K562 (cell line): ENCODE data around the gene CCDC201. TPM values are rescaled to one million over a fixed set of nuclear protein-coding genes. Genes with fewer than 3 reads are reported as not detected.

ENCODE experiments used
- ATAC-seq: fragments of 200-7000 bp; cut with Tn5 transposase; 3 replicates; pipeline ENCODE4 v1.9.1; 2020; ENCODE audit warnings: moderate library complexity
- BruUV-seq: library from RNA; stranded (reverse); fragments of 400-500 nt; replicated peaks from 2 replicates; lab custom pipeline; 2021; lab: Mats Ljungman, UMichigan
- CTCF ChIA-PET: fragments of 300-600 bp; formaldehyde crosslinking; extraction: SDS; loops from one replicate; lab custom pipeline; 2021; ENCODE audit warnings: low intra/inter-chr PET ratio; lab: Yijun Ruan, JAX
- POLR2A ChIA-PET: fragments of 300-600, 350-650 bp; sonication (Branson Sonifier 250); formaldehyde crosslinking; extraction: SDS; loops from one replicate; lab custom pipeline; 2021; ENCODE audit warnings: antibody characterized with exemption, inconsistent platforms; lab: Yijun Ruan, JAX
- DNase-seq, 4 experiments: peaks; one replicate each; pipeline versions ENCODE4 v3.0.0 to v3.0.0-alpha.2; 2011 to 2018; ENCODE audit warnings: low spot score in 3 of 4, mixed read lengths in 3 of 4; ENCODE audit errors: extremely low read depth in 1 of 4
- FAIRE-seq: peaks from 2 replicates; lab custom pipeline; 2011; peaks lifted over from hg19 to GRCh38; lab: Jason Lieb, UNC
- H2AFZ ChIP-seq: 2 replicates; pipeline ENCODE4 v1.6.0; 2011; ENCODE audit warnings: low read depth, low read length, control low read depth, inconsistent platforms
- H3K27ac ChIP-seq: fragments of 200-600 bp; 3 replicates; pipeline ENCODE4 v1.8.0; 2011; ENCODE audit warnings: low read depth, mild to moderate bottlenecking, control low read depth, inconsistent platforms, low read length, moderate library complexity, mixed read lengths; ENCODE audit errors: extremely low read depth
- H3K27me3 ChIP-seq, 2 experiments: fragments of 300-600 bp in 1 of 2; 2 replicates in 1 of 2; 3 replicates in 1 of 2; pipeline versions ENCODE4 v1.6.0 to v1.8.0; 2011; ENCODE audit warnings: inconsistent platforms in 2 of 2, low read length in 2 of 2, mild to moderate bottlenecking in 1 of 2, mixed read lengths in 1 of 2, moderate library complexity in 1 of 2; ENCODE audit not compliant: control insufficient read depth in 2 of 2, insufficient read depth in 2 of 2
- H3K36me3 ChIP-seq: fragments of 300-600 bp; 3 replicates; pipeline ENCODE4 v1.8.0; 2011; ENCODE audit warnings: mild to moderate bottlenecking, low read length, inconsistent platforms; ENCODE audit not compliant: control insufficient read depth, insufficient read depth
- H3K4me1 ChIP-seq, 2 experiments: fragments of 200-600 bp in 1 of 2; replicated peaks in 1 of 2; 2 replicates in 1 of 2; 3 replicates in 1 of 2; pipeline versions ENCODE4 v1.5.1 to v1.8.0; 2011; ENCODE audit warnings: inconsistent platforms in 2 of 2, low read length in 2 of 2, mild to moderate bottlenecking in 1 of 2, mixed read lengths in 1 of 2, moderate library complexity in 1 of 2; ENCODE audit not compliant: control insufficient read depth in 2 of 2, insufficient read depth in 2 of 2
- H3K4me2 ChIP-seq: 2 replicates; pipeline ENCODE4 v1.6.1; 2011; ENCODE audit warnings: low read length, control low read depth, inconsistent platforms, mixed read lengths; ENCODE audit not compliant: insufficient read depth
- H3K4me3 ChIP-seq: fragments of 200-600 bp; sonication (generic), shearing (Covaris generic); 2 replicates; pipeline ENCODE4 v1.5.1; 2016; ENCODE audit warnings: control low read depth, inconsistent platforms
- H3K79me2 ChIP-seq: fragments of 200-600 bp; 3 replicates; pipeline ENCODE4 v1.8.0; 2011; ENCODE audit warnings: low read length, inconsistent platforms; ENCODE audit not compliant: control insufficient read depth, insufficient read depth
- H3K9ac ChIP-seq, 2 experiments: 2 replicates each; pipeline versions ENCODE4 v1.6.0 to v1.6.1; 2011; ENCODE audit warnings: low read depth in 2 of 2, low read length in 2 of 2, control low read depth in 1 of 2, inconsistent platforms in 1 of 2, mild to moderate bottlenecking in 1 of 2, mixed read lengths in 1 of 2; ENCODE audit not compliant: insufficient read depth in 1 of 2
- H3K9me1 ChIP-seq: one replicate; pipeline ENCODE4 v1.6.0; 2011; ENCODE audit warnings: inconsistent platforms, mild to moderate bottlenecking, low read length, moderate library complexity; ENCODE audit not compliant: control insufficient read depth, insufficient read depth
- H3K9me3 ChIP-seq: replicated peaks from 2 replicates; pipeline ENCODE4 v1.5.1; 2011; ENCODE audit warnings: low read depth, low read length, inconsistent platforms; ENCODE audit not compliant: control insufficient read depth, insufficient read depth
- H4K20me1 ChIP-seq: replicated peaks from 2 replicates; pipeline ENCODE4 v1.6.1; 2011; ENCODE audit warnings: low read length, inconsistent platforms, mixed read lengths; ENCODE audit not compliant: control insufficient read depth, insufficient read depth
- BMI1 ChIP-seq: fragments of 150-350 bp; IDR thresholded peaks from 2 replicates; pipeline ENCODE4 v1.6.1; 2014; ENCODE audit warnings: low read length
- CBX3 ChIP-seq, 2 experiments: IDR thresholded peaks; 1 replicate in 1 of 2; 2 replicates in 1 of 2; pipeline ENCODE4 v1.6.1; 2012; ENCODE audit warnings: inconsistent platforms in 2 of 2, low read length in 2 of 2, borderline replicate concordance in 1 of 2, control low read depth in 1 of 2
- CSDE1 ChIP-seq, 2 experiments: fragments of 450-650 bp; IDR thresholded peaks; 2 replicates each; pipeline ENCODE4 v1.6.1; 2016; ENCODE audit warnings: mild to moderate bottlenecking in 1 of 2
- GTF2A2 ChIP-seq: IDR thresholded peaks from 2 replicates; pipeline ENCODE4 v1.6.1; 2016; ENCODE audit warnings: mild to moderate bottlenecking, missing genetic modification characterization, missing compliant biosample characterization
- HIVEP1 ChIP-seq: fragments of 250-450 bp; sonication (Bioruptor Pico); IDR thresholded peaks from 2 replicates; pipeline ENCODE4 v1.4.0; 2020; ENCODE audit warnings: mild to moderate bottlenecking
- SRSF9 ChIP-seq: fragments of 200-400 bp; formaldehyde crosslinking; IDR thresholded peaks from 2 replicates; pipeline ENCODE4 v1.6.1; 2017; ENCODE audit warnings: low read depth, low read length, borderline replicate concordance
- STAT5B ChIP-seq: fragments of 250-450 bp; sonication (Bioruptor Pico); IDR thresholded peaks from 2 replicates; pipeline ENCODE4 v1.8.0; 2021; ENCODE audit warnings: mild to moderate bottlenecking, inconsistent platforms
- WGBS: fragments of 100-300 bp; shearing (Covaris generic); methylation state at CpG from one replicate; pipeline ENCODE4 v1.1.6; 2016; ENCODE audit warnings: low coverage, mixed read lengths; ENCODE audit not compliant: insufficient coverage; ENCODE audit errors: missing lambda C conversion rate; 5-methylcytosine and 5-hydroxymethylcytosine counted together
- in situ Hi-C: fragments of 300-500 bp; cut with MboI; formaldehyde crosslinking; loops from 4 replicates; pipeline ENCODE4 v1.15.0; 2018; ENCODE audit warnings: inconsistent platforms, mixed read lengths
- intact Hi-C: fragments of 100-400 bp; cut with micrococcal nuclease; formaldehyde crosslinking; loops from 2 replicates; pipeline ENCODE4 v1.14.2; 2022
- polyA plus RNA-seq, 8 experiments: library from polyadenylated mRNA; depleted of rRNA in 4 of 8; stranded (reverse) in 5 of 8; unstranded in 3 of 8; fragments of >200 nt; fragmentation: Nextera tagmentation in 2 of 8; fragmentation: Illumina TruSeq in 1 of 8; extraction: Ambion mirVana in 2 of 8; extraction: Trizol in 1 of 8; gene quantifications; 2 replicates each; pipeline versions ENCODE4 v1.2.1 to v1.2.3, GENCODE V29; 2011 to 2014; ENCODE audit warnings: inconsistent platforms in 1 of 8, missing spikeins in 1 of 8
- total RNA-seq, 7 experiments: library from RNA; depleted of rRNA in 6 of 7; stranded (reverse); fragments of >200 nt in 6 of 7; fragmentation: Illumina TruSeq in 2 of 7; extraction: Trizol in 2 of 7; gene quantifications; 2 replicates each; pipeline versions ENCODE4 v1.2.1 to v1.2.3, GENCODE V29; 2011 to 2021; ENCODE audit warnings: low replicate concordance in 1 of 7
- TF ChIP-seq, protein P1 (sequence below): fragments of 250-450 bp; sonication (Bioruptor Pico); IDR thresholded peaks from 2 replicates; pipeline ENCODE4 v1.4.0; 2020

CCDC201 gene
- total and polyA plus RNA-seq, 9 of the 15 experiments (the other 6 are each of a cell fraction or from before 2014, with no cell fraction given) = not detected

DNA sequence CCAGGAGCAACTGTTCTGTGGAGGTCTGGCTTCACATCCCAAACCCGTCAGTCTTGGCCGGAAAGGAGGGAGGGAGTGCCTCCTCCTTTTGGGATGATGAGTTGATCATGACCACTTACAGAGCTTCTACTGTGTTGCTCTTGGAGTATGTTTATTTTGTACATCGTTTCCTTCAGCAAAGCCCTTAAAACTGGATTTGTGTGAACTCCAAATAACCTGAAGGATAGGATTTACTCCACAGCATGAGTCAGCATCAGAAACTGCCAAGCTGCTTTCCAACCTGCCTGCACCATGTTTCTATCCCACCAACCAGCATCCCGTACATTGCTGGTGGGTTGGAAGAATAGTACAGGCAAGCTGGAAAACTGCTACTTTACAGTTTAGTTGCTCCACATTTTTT is 3.5 kb downstream of the CCDC201 start:
- no peak overlapping the region for H3K9ac ChIP-seq
- H3K27me3 ChIP-seq = peaks cover 0 to 17% of the 10 kb centered on the region in 2 experiments; a peak in 2 of 5 replicates
- 2% methylated on average over 4 of the region's 4 CpGs for WGBS
- FAIRE-seq = no peak
- ChIA-PET POLR2A (no interaction called here), CTCF (no interaction called here)
- H3K4me1 ChIP-seq = no peaks in the 10 kb centered on the region
- DNase-seq = no peak
- TF ChIP-seq CSDE1 (IDR thresholded peaks at IDR 0.05) (no peak), HIVEP1 (CRISPR knock-in tag) (no peak), STAT5B (CRISPR knock-in tag) (no peak), GTF2A2 (tag) (no peak), CBX3 (IDR thresholded peaks at IDR 0.05; ENCODE audit: borderline replicate concordance in 1 of 2, low read length in 2 of 2) (no peak), SRSF9 (no peak), BMI1 (no peak)
- TF ChIP-seq, protein P1, sequence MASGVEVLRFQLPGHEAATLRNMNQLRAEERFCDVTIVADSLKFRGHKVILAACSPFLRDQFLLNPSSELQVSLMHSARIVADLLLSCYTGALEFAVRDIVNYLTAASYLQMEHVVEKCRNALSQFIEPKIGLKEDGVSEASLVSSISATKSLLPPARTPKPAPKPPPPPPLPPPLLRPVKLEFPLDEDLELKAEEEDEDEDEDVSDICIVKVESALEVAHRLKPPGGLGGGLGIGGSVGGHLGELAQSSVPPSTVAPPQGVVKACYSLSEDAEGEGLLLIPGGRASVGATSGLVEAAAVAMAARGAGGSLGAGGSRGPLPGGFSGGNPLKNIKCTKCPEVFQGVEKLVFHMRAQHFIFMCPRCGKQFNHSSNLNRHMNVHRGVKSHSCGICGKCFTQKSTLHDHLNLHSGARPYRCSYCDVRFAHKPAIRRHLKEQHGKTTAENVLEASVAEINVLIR (CRISPR knock-in tag) = no peak
- no peaks in the 10 kb centered on the region for H3K36me3 ChIP-seq
- H3K9me1 ChIP-seq = no peaks in the 10 kb centered on the region
- no peak overlapping the region for H3K4me3 ChIP-seq
- no peak for ATAC-seq
- BruUV-seq = no TSS peak
- H4K20me1 ChIP-seq = no peaks in the 10 kb centered on the region
- H3K79me2 ChIP-seq = no peaks in the 10 kb centered on the region
- no peak overlapping the region for H2AFZ ChIP-seq
- H3K9me3 ChIP-seq = no peaks in the 10 kb centered on the region
- in situ Hi-C loops = loop anchor here (25.0 kb wide), 1 partner anchor 707 kb away; the partner anchor contains the start of gene RAMP3
- H3K27ac ChIP-seq = no peak overlapping the region
- H3K4me2 ChIP-seq = no peak overlapping the region
- intact Hi-C loops = no loop called here
